IPS-NIHi7 (cell line): ENCODE data around the gene ZNF628.

ENCODE experiments used
- DNase-seq: peaks from one replicate; pipeline ENCODE4 v3.0.0; 2012; ENCODE audit warnings: mixed read lengths; ENCODE audit errors: extremely low spot score

The ZNF628 gene

DNA sequence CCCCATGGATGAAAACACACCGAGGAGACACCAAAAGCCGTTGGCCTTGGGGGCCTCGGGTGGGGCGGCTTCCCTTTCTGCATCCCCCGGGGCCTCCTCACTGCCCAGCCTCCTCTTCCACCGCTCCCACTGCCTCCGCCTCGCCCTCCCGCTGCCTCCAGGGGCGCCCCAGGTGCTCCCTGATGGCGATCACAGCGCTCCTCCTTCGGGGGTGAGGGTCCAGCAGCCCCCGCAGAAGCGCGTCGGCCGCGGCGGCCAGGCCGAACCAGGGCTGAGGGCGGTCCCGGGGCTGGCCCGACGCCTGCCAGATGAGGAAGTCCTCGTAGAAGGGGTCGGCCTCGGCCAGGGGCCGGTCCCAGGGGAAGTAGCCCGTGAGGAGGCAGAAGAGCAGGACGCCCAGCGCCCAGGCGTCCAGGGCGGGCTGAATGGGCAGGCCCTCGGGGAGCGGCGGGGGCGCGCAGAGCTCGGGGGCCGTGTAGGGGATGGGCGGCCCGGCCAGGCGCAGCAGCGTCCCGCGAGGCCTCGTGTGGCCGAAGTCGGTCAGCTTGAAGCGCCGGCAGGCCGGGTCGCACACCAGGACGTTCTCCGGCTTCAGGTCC lies 53.3 kb downstream of the ZNF628 start:
- DNase-seq = no peak

DNA sequence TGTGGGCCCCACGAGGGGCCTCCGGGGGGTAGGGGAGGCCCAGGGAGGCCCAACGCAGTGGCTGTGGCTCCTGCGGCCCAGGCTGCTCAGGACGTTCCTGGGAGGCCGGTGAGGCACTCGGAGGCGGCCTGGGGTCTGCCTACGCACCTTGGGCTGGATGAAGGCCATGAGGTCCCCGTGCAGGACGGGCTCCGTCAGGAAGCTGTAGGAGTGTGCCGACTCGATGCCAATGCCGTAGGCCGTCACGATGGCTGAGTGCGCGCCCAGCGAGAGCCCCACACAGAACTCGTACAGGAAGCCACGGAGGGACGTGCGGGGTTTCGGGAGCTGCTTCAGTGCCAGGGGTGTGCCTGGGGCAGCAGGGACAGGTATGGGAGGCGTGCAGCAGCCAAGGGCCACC lies 54.6 kb downstream of the ZNF628 start:
- DNase-seq = no peak
